ENCODE measurements around the gene MAGI1.

GRCh38 chr3:65930648-65931047 is 108.1 kb downstream of the MAGI1 start:
- TF ChIP-seq GATA3 (IDR thresholded peaks at IDR 0.05; ENCODE audit: low read depth, low read length) = no peak
- no peak for TF ChIP-seq GATA2 (IDR thresholded peaks at IDR 0.05; ENCODE audit: low read depth, low read length)

Measured in SH-SY5Y (cell line).